A549 (cell line): ENCODE data around the gene MAGEA9B. TPM values are rescaled to one million over a fixed set of nuclear protein-coding genes. Genes with fewer than 3 reads are reported as not detected.
"Not testable (repeated sequence)": the region's sequence is repeated elsewhere in the genome, so short reads cannot be mapped to it uniquely, and the experiment has no call there.

ENCODE experiments used
- ATAC-seq, 2 experiments: fragments of 200-7000 bp in 1 of 2; fragments of >200 bp in 1 of 2; cut with Nextera tagmentation in 1 of 2; cut with Tn5 transposase in 1 of 2; 3 replicates each; pipeline versions ENCODE4 v1.8.0 to v1.9.1; 2018 to 2020; ENCODE audit warnings: mild to moderate bottlenecking in 1 of 2, moderate library complexity in 1 of 2
- CTCF ChIA-PET: fragments of 300-600 bp; sonication (Branson Sonifier 250); formaldehyde crosslinking; extraction: SDS; loops from one replicate; lab custom pipeline; 2021; ENCODE audit warnings: antibody characterized with exemption, inconsistent platforms; lab: Yijun Ruan, JAX
- POLR2A ChIA-PET: fragments of 350-600 bp; formaldehyde crosslinking; extraction: SDS; loops from one replicate; lab custom pipeline; 2021; ENCODE audit warnings: antibody characterized with exemption, inconsistent platforms; lab: Yijun Ruan, JAX
- DNase-seq, 2 experiments: peaks; one replicate each; pipeline versions ENCODE4 v3.0.0 to v3.0.0-alpha.2; 2011 to 2016; ENCODE audit warnings: low read depth in 1 of 2, low spot score in 1 of 2
- FAIRE-seq: peaks from 2 replicates; lab custom pipeline; 2011; peaks lifted over from hg19 to GRCh38; lab: Jason Lieb, UNC
- H3K27ac ChIP-seq, 2 experiments: fragments of >200 bp; sonication (Bioruptor Twin); formaldehyde crosslinking; 3 replicates each; pipeline ENCODE4 v1.5.1; 2016 to 2017
- H3K4me1 ChIP-seq: fragments of >200 bp; sonication (Bioruptor Twin); formaldehyde crosslinking; 3 replicates; pipeline ENCODE4 v1.6.1; 2016
- H3K4me2 ChIP-seq: fragments of >200 bp; sonication (Bioruptor Twin); formaldehyde crosslinking; 3 replicates; pipeline ENCODE4 v1.6.1; 2016
- H3K4me3 ChIP-seq: fragments of >200 bp; sonication (Bioruptor Twin); formaldehyde crosslinking; 3 replicates; pipeline ENCODE4 v1.5.1; 2016
- H3K9me3 ChIP-seq: fragments of >200 bp; sonication (Bioruptor Twin); formaldehyde crosslinking; 3 replicates; pipeline ENCODE4 v1.6.1; 2016
- ATOH8 ChIP-seq: fragments of 250-450 bp; sonication (Bioruptor Pico); IDR thresholded peaks from 2 replicates; pipeline ENCODE4 v1.5.0; 2020; ENCODE audit warnings: low read depth, mild to moderate bottlenecking, moderate library complexity
- CBX8 ChIP-seq: fragments of 200-600 bp; sonication (generic); IDR thresholded peaks from 2 replicates; pipeline ENCODE4 v1.6.1; 2016
- CEBPB ChIP-seq, 2 experiments: fragments of >200 bp in 1 of 2; sonication (Bioruptor Twin) in 1 of 2; formaldehyde crosslinking in 1 of 2; IDR thresholded peaks; 2 replicates each; pipeline ENCODE4 v1.6.1; 2012 to 2016
- CTCF ChIP-seq: fragments of >200 bp; sonication (Bioruptor Twin); formaldehyde crosslinking; IDR thresholded peaks from 3 replicates; pipeline ENCODE4 v1.5.1; 2016
- E2F6 ChIP-seq: IDR thresholded peaks from 2 replicates; pipeline ENCODE4 v1.6.1; 2012; ENCODE audit warnings: low read depth, borderline replicate concordance
- EHMT2 ChIP-seq: fragments of 200-600 bp; sonication (generic); IDR thresholded peaks from 2 replicates; pipeline ENCODE4 v1.6.1; 2016; ENCODE audit warnings: antibody characterized with exemption, low read depth, mild to moderate bottlenecking, moderate library complexity
- ELK1 ChIP-seq: fragments of 150-350 bp; IDR thresholded peaks from 2 replicates; pipeline ENCODE4 v1.6.1; 2014; ENCODE audit warnings: low read depth, mild to moderate bottlenecking, low read length
- EP300 ChIP-seq, 2 experiments: fragments of >200 bp; sonication (Bioruptor Twin); formaldehyde crosslinking; IDR thresholded peaks; 2 replicates in 1 of 2; 3 replicates in 1 of 2; pipeline ENCODE4 v1.6.1; 2016 to 2017
- FOSB ChIP-seq: fragments of 250-450 bp; sonication (Bioruptor Pico); IDR thresholded peaks from 2 replicates; pipeline ENCODE4 v1.5.0; 2020; ENCODE audit warnings: mild to moderate bottlenecking, moderate library complexity
- FOXS1 ChIP-seq: fragments of 250-450 bp; sonication (Bioruptor Pico); IDR thresholded peaks from 2 replicates; pipeline ENCODE4 v1.5.0; 2020; ENCODE audit warnings: mild to moderate bottlenecking, moderate library complexity
- HEYL ChIP-seq: fragments of 250-450 bp; sonication (Bioruptor Pico); IDR thresholded peaks from 2 replicates; pipeline ENCODE4 v1.8.0; 2021; ENCODE audit warnings: mild to moderate bottlenecking, moderate library complexity
- HOXA7 ChIP-seq: fragments of 250-450 bp; sonication (Bioruptor Pico); IDR thresholded peaks from 2 replicates; pipeline ENCODE4 v1.5.0; 2020; ENCODE audit warnings: mild to moderate bottlenecking, moderate library complexity
- MYC ChIP-seq: IDR thresholded peaks from 2 replicates; pipeline ENCODE4 v1.6.1; 2012; ENCODE audit warnings: mild to moderate bottlenecking, inconsistent platforms, low read length, improper control_type of control experiment, borderline replicate concordance
- NPAS2 ChIP-seq: fragments of 250-450 bp; sonication (Bioruptor Pico); IDR thresholded peaks from 2 replicates; pipeline ENCODE4 v1.8.0; 2022; ENCODE audit warnings: mild to moderate bottlenecking, moderate library complexity, borderline replicate concordance
- NR3C1 ChIP-seq: fragments of >200 bp; sonication (Bioruptor Twin); formaldehyde crosslinking; IDR thresholded peaks from 3 replicates; pipeline ENCODE4 v1.6.1; 2017
- RFX5 ChIP-seq: fragments of 450-650 bp; IDR thresholded peaks from 2 replicates; pipeline ENCODE4 v1.7.1; 2014; ENCODE audit warnings: antibody characterized with exemption, mild to moderate bottlenecking, moderate library complexity
- SMC3 ChIP-seq: fragments of >200 bp; sonication (Bioruptor Twin); formaldehyde crosslinking; IDR thresholded peaks from 3 replicates; pipeline ENCODE4 v1.6.1; 2018; ENCODE audit warnings: inconsistent platforms
- USF2 ChIP-seq: fragments of 450-650 bp; IDR thresholded peaks from 2 replicates; pipeline ENCODE4 v1.6.1; 2014; ENCODE audit warnings: antibody characterized with exemption
- ZNF302 ChIP-seq: fragments of 250-450 bp; sonication (Bioruptor Pico); IDR thresholded peaks from 2 replicates; pipeline ENCODE4 v1.9.0; 2021; ENCODE audit warnings: inconsistent platforms, mild to moderate bottlenecking, moderate library complexity
- ZSCAN20 ChIP-seq: fragments of 250-450 bp; sonication (Bioruptor Pico); IDR thresholded peaks from 2 replicates; pipeline ENCODE4 v1.8.0; 2022; ENCODE audit warnings: mild to moderate bottlenecking, moderate library complexity
- WGBS: methylation state at CpG from one replicate; pipeline ENCODE4 v1.1.6; 2017; ENCODE audit errors: missing lambda C conversion rate; 5-methylcytosine and 5-hydroxymethylcytosine counted together
- polyA plus RNA-seq, 4 experiments: library from polyadenylated mRNA; depleted of rRNA in 3 of 4; stranded (reverse); fragments of >200 nt; fragmentation: RNase III in 1 of 4; extraction: RNeasy Plus Mini Kit Qiagen cat#74134 plus additional on column Dnase treatment in 1 of 4; gene quantifications; 2 replicates in 3 of 4; 3 replicates in 1 of 4; pipeline ENCODE4 v1.2.3, GENCODE V29; 2011 to 2017

The MAGEA9B gene
- polyA plus RNA-seq, 2 of the 4 experiments (the other 2 are of a cell fraction): 0.08 TPM; not detected in 1

GRCh38 chrX:149567621-149568417 is 19.4 kb downstream of the MAGEA9B start:
- FAIRE-seq: no peak
- Histone ChIP-seq H3K4me3 (no peak overlapping the region), H3K4me2 (no peak overlapping the region), H3K27ac (no peak overlapping the region), H3K4me1 (no peaks in the 10 kb centered on the region), H3K9me3 (no peaks in the 10 kb centered on the region)
- POLR2A ChIA-PET: no interaction called here
- WGBS: 59% methylated on average over 5 of the region's 7 CpGs
- CTCF ChIA-PET: no interaction called here
- DNase-seq: no peak
- TF ChIP-seq CTCF (no peak), CBX8 (no peak), MYC (no peak)
- TF ChIP-seq, all 56 proteins: peak for 0
- ATAC-seq: no peak; a peak in 1 of 6 replicates

GRCh38 chrX:149563359-149563758 is 23.9 kb downstream of the MAGEA9B start:
- TF ChIP-seq NPAS2 (CRISPR knock-in tag): no peak
- no peak for TF ChIP-seq HOXA7 (CRISPR knock-in tag)
- TF ChIP-seq FOXS1: no peak
- no peak for TF ChIP-seq FOSB (CRISPR knock-in tag)
- no peak for TF ChIP-seq ZNF302
- no peak for TF ChIP-seq ELK1
- no peak for TF ChIP-seq ATOH8
- no peak for TF ChIP-seq NR3C1
- TF ChIP-seq SMC3: no peak
- no peak for TF ChIP-seq E2F6
- TF ChIP-seq EP300 (IDR thresholded peaks at IDR 0.05): no peak
- TF ChIP-seq EHMT2: no peak
- TF ChIP-seq HEYL (CRISPR knock-in tag): no peak
- no peak for TF ChIP-seq CEBPB (IDR thresholded peaks at IDR 0.05)
- no peak for TF ChIP-seq RFX5
- no peak for TF ChIP-seq USF2
- no peak for TF ChIP-seq ZSCAN20 (CRISPR knock-in tag)
- no peaks in the 10 kb centered on the region for H3K4me1 ChIP-seq
- no peak overlapping the region for H3K4me3 ChIP-seq
- ChIA-PET CTCF (no interaction called here), POLR2A (no interaction called here)
- ATAC-seq (no peak), FAIRE-seq (no peak), DNase-seq (no peak)
- H3K27ac ChIP-seq: no peak overlapping the region
- H3K4me2 ChIP-seq: no peak overlapping the region
- H3K9me3 ChIP-seq: no peaks in the 10 kb centered on the region
- WGBS: 67% methylated on average over 3 of the region's 4 CpGs

GRCh38 chrX:149555251-149555650 is 32.0 kb downstream of the MAGEA9B start:
- CTCF ChIA-PET, H3K4me1 ChIP-seq, FAIRE-seq, DNase-seq, POLR2A ChIA-PET, H3K4me3 ChIP-seq, ATAC-seq, H3K9me3 ChIP-seq, H3K4me2 ChIP-seq, H3K27ac ChIP-seq: not testable (repeated sequence)
- WGBS: no CpG with 5 or more reads among the region's 4 CpGs

GRCh38 chrX:149551939-149552248 is 35.4 kb downstream of the MAGEA9B start:
- not testable (repeated sequence) for ATAC-seq

GRCh38 chrX:149551245-149551938 is 35.9 kb downstream of the MAGEA9B start:
- ATAC-seq, H3K4me3 ChIP-seq, H3K4me1 ChIP-seq, H3K9me3 ChIP-seq, DNase-seq, H3K4me2 ChIP-seq, CTCF ChIA-PET, POLR2A ChIA-PET, H3K27ac ChIP-seq, FAIRE-seq: not testable (repeated sequence)
- WGBS: no CpG with 5 or more reads among the region's 4 CpGs

More at GRCh38 chrX:149551939-149552248, 35.4 kb downstream of the MAGEA9B start:
- H3K9me3 ChIP-seq, H3K4me3 ChIP-seq, CTCF ChIA-PET, DNase-seq, H3K27ac ChIP-seq, POLR2A ChIA-PET, H3K4me1 ChIP-seq, H3K4me2 ChIP-seq, FAIRE-seq: not testable (repeated sequence)
- WGBS: no CpG with 5 or more reads among the region's 6 CpGs
